ENCODE results near the gene FILIP1. TPM values are rescaled to one million over a fixed set of nuclear protein-coding genes. Genes with fewer than 3 reads are reported as not detected.

The FILIP1 gene
- total RNA-seq, 1 experiment from 2014 or later, result not detected

DNA sequence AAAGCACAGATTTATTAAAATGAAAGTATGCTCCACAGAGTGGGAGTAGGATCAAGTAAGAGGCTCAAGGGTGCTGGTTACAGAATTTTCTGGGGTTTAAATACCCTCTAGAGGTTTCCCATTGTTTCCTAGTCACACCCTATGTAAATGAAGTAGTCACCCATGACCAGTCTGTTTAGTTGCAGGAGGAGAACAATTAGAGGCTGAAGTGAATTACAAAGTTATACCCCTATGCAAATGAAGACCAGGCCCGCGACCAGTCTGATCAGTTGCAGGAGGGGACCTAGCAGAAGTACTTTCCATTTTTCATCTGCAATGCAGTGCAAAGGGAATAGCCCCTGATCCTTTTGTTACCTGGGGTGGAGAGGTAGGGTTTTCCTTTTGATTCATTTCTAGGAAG, 11.8 kb upstream of the FILIP1 start:
- H4K20me1 ChIP-seq (ENCODE audit: low read length), result no peaks in the 10 kb centered on the region
- no peaks in the 10 kb centered on the region for H3K36me3 ChIP-seq (ENCODE audit: low read depth, low read length)
- intact Hi-C loops (cut with micrococcal nuclease), result no loop called here
- no peaks in the 10 kb centered on the region for H3K9me3 ChIP-seq (ENCODE audit: low read length)
- no peak overlapping the region for H2AFZ ChIP-seq (ENCODE audit: low read length)
- H3K27ac ChIP-seq (ENCODE audit: low read length), result no peak overlapping the region
- H3K4me3 ChIP-seq (ENCODE audit: low read length), result no peak overlapping the region
- DNase-seq (no peak), ATAC-seq (no peak)
- no peaks in the 10 kb centered on the region for H3K27me3 ChIP-seq (ENCODE audit: low read length)
- no peaks in the 10 kb centered on the region for H3K9me2 ChIP-seq (replicated peaks; ENCODE audit: low read length)
- no peaks in the 10 kb centered on the region for H3K79me2 ChIP-seq (ENCODE audit: low read length)
- ChIA-PET CTCF (no interaction called here), POLR2A (ENCODE audit: unreplicated experiment) (no interaction called here)
- TF ChIP-seq EZH2phosphoT487 (IDR thresholded peaks at IDR 0.05; ENCODE audit: borderline replicate concordance, low read length) (no peak), EZH2 (IDR thresholded peaks at IDR 0.05; ENCODE audit: low read length, unreplicated experiment) (no peak)
- TF ChIP-seq, protein P1, sequence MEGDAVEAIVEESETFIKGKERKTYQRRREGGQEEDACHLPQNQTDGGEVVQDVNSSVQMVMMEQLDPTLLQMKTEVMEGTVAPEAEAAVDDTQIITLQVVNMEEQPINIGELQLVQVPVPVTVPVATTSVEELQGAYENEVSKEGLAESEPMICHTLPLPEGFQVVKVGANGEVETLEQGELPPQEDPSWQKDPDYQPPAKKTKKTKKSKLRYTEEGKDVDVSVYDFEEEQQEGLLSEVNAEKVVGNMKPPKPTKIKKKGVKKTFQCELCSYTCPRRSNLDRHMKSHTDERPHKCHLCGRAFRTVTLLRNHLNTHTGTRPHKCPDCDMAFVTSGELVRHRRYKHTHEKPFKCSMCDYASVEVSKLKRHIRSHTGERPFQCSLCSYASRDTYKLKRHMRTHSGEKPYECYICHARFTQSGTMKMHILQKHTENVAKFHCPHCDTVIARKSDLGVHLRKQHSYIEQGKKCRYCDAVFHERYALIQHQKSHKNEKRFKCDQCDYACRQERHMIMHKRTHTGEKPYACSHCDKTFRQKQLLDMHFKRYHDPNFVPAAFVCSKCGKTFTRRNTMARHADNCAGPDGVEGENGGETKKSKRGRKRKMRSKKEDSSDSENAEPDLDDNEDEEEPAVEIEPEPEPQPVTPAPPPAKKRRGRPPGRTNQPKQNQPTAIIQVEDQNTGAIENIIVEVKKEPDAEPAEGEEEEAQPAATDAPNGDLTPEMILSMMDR (conservative IDR thresholded peaks at IDR 0.05; ENCODE audit: low read depth, low read length), result no peak
- H3F3A ChIP-seq (ENCODE audit: low read length, unreplicated experiment), result no peaks in the 10 kb centered on the region
- no peak overlapping the region for H3K4me2 ChIP-seq (ENCODE audit: low read length)
- H3K9ac ChIP-seq (ENCODE audit: low read length), result no peak overlapping the region
- no peaks in the 10 kb centered on the region for H3K4me1 ChIP-seq (ENCODE audit: insufficient read depth, low read length)
- BruUV-seq (replicated peaks), result no TSS peak

DNA sequence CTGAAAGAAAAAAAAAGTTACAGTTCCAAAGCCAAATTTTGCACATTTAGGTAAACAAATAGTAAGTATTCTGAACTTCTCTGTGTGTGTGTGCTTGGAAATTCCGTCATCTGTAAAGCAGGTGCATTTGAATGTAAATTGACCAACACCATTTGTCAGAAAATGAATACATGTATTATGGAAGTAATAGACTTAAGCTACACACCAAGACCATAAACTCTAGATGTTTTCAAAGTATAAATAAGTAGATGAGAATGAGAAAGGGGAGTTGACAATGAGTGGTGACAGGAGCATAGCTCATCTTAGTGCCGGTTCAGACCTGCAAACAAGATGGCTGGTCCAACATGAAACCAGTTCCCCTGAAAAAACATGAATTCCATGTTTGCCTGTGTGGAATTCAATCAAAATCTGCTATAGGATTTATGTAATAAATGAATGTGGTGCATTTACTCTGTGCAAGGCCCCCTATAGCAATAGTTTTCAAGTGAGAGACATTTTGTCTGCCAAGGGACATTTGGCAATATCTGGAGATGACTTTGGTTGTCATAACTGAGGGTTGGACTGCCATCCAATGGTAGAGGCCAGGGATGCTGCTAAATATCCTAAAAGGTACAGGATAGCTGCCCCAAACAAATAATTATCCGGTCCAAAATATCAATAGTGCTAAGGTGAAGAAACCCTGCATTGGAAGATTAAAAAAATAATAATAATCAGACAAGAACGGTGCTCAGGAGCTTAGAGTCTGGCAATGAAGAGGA, 11.0 kb upstream of the FILIP1 start:
- no peaks in the 10 kb centered on the region for H3K9me3 ChIP-seq (ENCODE audit: low read length)
- no peak for ATAC-seq
- ChIA-PET POLR2A (ENCODE audit: unreplicated experiment) (no interaction called here), CTCF (no interaction called here)
- intact Hi-C loops (cut with micrococcal nuclease), result no loop called here
- TF ChIP-seq, protein P1 (conservative IDR thresholded peaks at IDR 0.05; ENCODE audit: low read depth, low read length), result peak; percentile 29; the same call in 1 of the 2 replicates
- no peak for TF ChIP-seq EZH2 (IDR thresholded peaks at IDR 0.05; ENCODE audit: low read length, unreplicated experiment)
- no peaks in the 10 kb centered on the region for H3K27me3 ChIP-seq (ENCODE audit: low read length)
- no peaks in the 10 kb centered on the region for H3K79me2 ChIP-seq (ENCODE audit: low read length)
- no peaks in the 10 kb centered on the region for H3K36me3 ChIP-seq (ENCODE audit: low read depth, low read length)
- H3K4me3 ChIP-seq (ENCODE audit: low read length), result no peak overlapping the region
- no peaks in the 10 kb centered on the region for H3K4me1 ChIP-seq (ENCODE audit: insufficient read depth, low read length)
- H3K9me2 ChIP-seq (replicated peaks; ENCODE audit: low read length), result no peaks in the 10 kb centered on the region
- H2AFZ ChIP-seq (ENCODE audit: low read length), result no peak overlapping the region
- H3K27ac ChIP-seq (ENCODE audit: low read length), result no peak overlapping the region
- H3K4me2 ChIP-seq (ENCODE audit: low read length), result no peak overlapping the region
- BruUV-seq (replicated peaks), result no TSS peak
- no peaks in the 10 kb centered on the region for H3F3A ChIP-seq (ENCODE audit: low read length, unreplicated experiment)
- H4K20me1 ChIP-seq (ENCODE audit: low read length), result no peaks in the 10 kb centered on the region
- DNase-seq, result no peak
- H3K9ac ChIP-seq (ENCODE audit: low read length), result no peak overlapping the region

DNA sequence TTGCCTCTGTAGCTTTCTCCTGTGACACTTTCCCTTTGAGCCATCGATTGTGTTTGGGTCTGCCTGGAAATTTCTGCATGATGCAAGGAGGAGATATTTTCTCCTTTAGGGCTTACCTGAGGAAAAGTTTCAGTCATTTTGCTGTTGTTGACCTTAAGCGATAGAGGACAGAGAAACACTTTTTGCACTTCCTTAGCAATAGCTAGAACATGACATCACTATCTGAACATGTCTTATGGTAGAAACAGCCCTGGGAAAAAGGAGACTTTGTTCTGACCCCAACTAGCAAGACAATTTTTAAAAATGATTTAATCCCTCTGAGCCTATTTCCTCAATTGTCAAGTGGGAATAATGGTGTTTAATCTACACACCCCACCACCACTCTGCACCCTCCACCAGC, 9.7 kb upstream of the FILIP1 start:
- H3K9me2 ChIP-seq (replicated peaks; ENCODE audit: low read length), result no peaks in the 10 kb centered on the region
- DNase-seq (no peak), ATAC-seq (no peak)
- ChIA-PET POLR2A (ENCODE audit: unreplicated experiment) (no interaction called here), CTCF (no interaction called here)
- H2AFZ ChIP-seq (ENCODE audit: low read length), result no peak overlapping the region
- H3K79me2 ChIP-seq (ENCODE audit: low read length), result no peaks in the 10 kb centered on the region
- no peaks in the 10 kb centered on the region for H3K4me1 ChIP-seq (ENCODE audit: insufficient read depth, low read length)
- no peaks in the 10 kb centered on the region for H3K27me3 ChIP-seq (ENCODE audit: low read length)
- H3F3A ChIP-seq (ENCODE audit: low read length, unreplicated experiment), result no peaks in the 10 kb centered on the region
- H3K36me3 ChIP-seq (ENCODE audit: low read depth, low read length), result no peaks in the 10 kb centered on the region
- no TSS peak for BruUV-seq (replicated peaks)
- intact Hi-C loops (cut with micrococcal nuclease), result no loop called here
- TF ChIP-seq EZH2phosphoT487 (IDR thresholded peaks at IDR 0.05; ENCODE audit: borderline replicate concordance, low read length), result no peak
- TF ChIP-seq EZH2 (IDR thresholded peaks at IDR 0.05; ENCODE audit: low read length, unreplicated experiment), result no peak
- TF ChIP-seq, protein P1 (conservative IDR thresholded peaks at IDR 0.05; ENCODE audit: low read depth, low read length), result no peak
- H3K9me3 ChIP-seq (ENCODE audit: low read length), result no peaks in the 10 kb centered on the region
- H3K9ac ChIP-seq (ENCODE audit: low read length), result no peak overlapping the region
- no peak overlapping the region for H3K4me3 ChIP-seq (ENCODE audit: low read length)
- no peaks in the 10 kb centered on the region for H4K20me1 ChIP-seq (ENCODE audit: low read length)
- H3K27ac ChIP-seq (ENCODE audit: low read length), result no peak overlapping the region
- H3K4me2 ChIP-seq (ENCODE audit: low read length), result no peak overlapping the region
